ENCODE data around the gene DZIP1L.

DZIP1L gene

GRCh38 chr3:138066383-138066782 is 49.0 kb downstream of the DZIP1L start:
- DNase-seq = no peak

GRCh38 chr3:138065949-138066348 is 49.5 kb downstream of the DZIP1L start:
- no peak for DNase-seq

GRCh38 chr3:138063416-138063815 is 52.0 kb downstream of the DZIP1L start:
- DNase-seq = no peak

GRCh38 chr3:138062626-138063025 is 52.8 kb downstream of the DZIP1L start:
- DNase-seq = no peak

GRCh38 chr3:138062037-138062436 is 53.4 kb downstream of the DZIP1L start:
- DNase-seq = no peak

GRCh38 chr3:138060792-138061191 is 54.6 kb downstream of the DZIP1L start:
- DNase-seq = no peak

- DNase-seq = no peak
Observed at GRCh38 chr3:138059261-138059660, 56.1 kb downstream of the DZIP1L start.

GRCh38 chr3:138057384-138057783 is 58.0 kb downstream of the DZIP1L start:
- DNase-seq = no peak

- no peak for DNase-seq
Observed at GRCh38 chr3:138054057-138054456, 61.4 kb downstream of the DZIP1L start.

- peak; percentile 58 for DNase-seq
Observed at GRCh38 chr3:138051947-138052802, 63.2 kb downstream of the DZIP1L start.

- no peak for DNase-seq
Observed at GRCh38 chr3:138049157-138049919, 66.1 kb downstream of the DZIP1L start.

GRCh38 chr3:138047596-138048158 is 67.7 kb downstream of the DZIP1L start:
- DNase-seq = no peak

- DNase-seq = no peak
Observed at GRCh38 chr3:138046955-138047354, 68.5 kb downstream of the DZIP1L start.

GRCh38 chr3:138046085-138046484 is 69.3 kb downstream of the DZIP1L start:
- no peak for DNase-seq

- no peak for DNase-seq
Observed at GRCh38 chr3:138043266-138044029, 72.0 kb downstream of the DZIP1L start.

GRCh38 chr3:138042043-138042442 is 73.4 kb downstream of the DZIP1L start:
- DNase-seq = no peak

GRCh38 chr3:138038725-138039462 is 76.5 kb downstream of the DZIP1L start:
- no peak for DNase-seq

- no peak for DNase-seq
Observed at GRCh38 chr3:138036572-138036971, 78.8 kb downstream of the DZIP1L start.

GRCh38 chr3:138034918-138035317 is 80.5 kb downstream of the DZIP1L start:
- no peak for DNase-seq

- DNase-seq = no peak
Observed at GRCh38 chr3:138033202-138033691, 82.2 kb downstream of the DZIP1L start.

GRCh38 chr3:138032567-138032966 is 82.8 kb downstream of the DZIP1L start:
- DNase-seq = no peak

GRCh38 chr3:138031536-138031935 is 83.9 kb downstream of the DZIP1L start:
- DNase-seq = no peak

All from retina (tissue), 1 donor.